Hepatocyte (in vitro differentiated cells): Measurements from ENCODE around the gene IP6K2. TPM values are rescaled to one million over a fixed set of nuclear protein-coding genes. Genes with fewer than 3 reads are reported as not detected.

Experiments used
- DNase-seq: peaks from one replicate; pipeline ENCODE4 v3.0.0-alpha.2; 2016; ENCODE audit warnings: low spot score
- H2AFZ ChIP-seq: fragments of 200-600 bp; sonication (generic); 2 replicates; pipeline ENCODE4 v1.6.0; 2016; ENCODE audit warnings: antibody characterized with exemption, mild to moderate bottlenecking
- H3K27ac ChIP-seq: fragments of 200-600 bp; sonication (generic); 2 replicates; pipeline ENCODE4 v1.5.1; 2016; ENCODE audit warnings: mild to moderate bottlenecking
- H3K27me3 ChIP-seq: fragments of 200-600 bp; sonication (generic); 2 replicates; pipeline ENCODE4 v1.6.1; 2016
- H3K36me3 ChIP-seq: fragments of 200-600 bp; sonication (generic); replicated peaks from 2 replicates; pipeline ENCODE4 v1.5.1; 2016; ENCODE audit warnings: low read depth; ENCODE audit not compliant: insufficient read depth
- H3K4me1 ChIP-seq: fragments of 200-600 bp; sonication (generic); 2 replicates; pipeline ENCODE4 v1.5.1; 2016; ENCODE audit warnings: mild to moderate bottlenecking, moderate library complexity; ENCODE audit not compliant: insufficient read depth
- H3K4me2 ChIP-seq: fragments of 200-600 bp; sonication (generic); 2 replicates; pipeline ENCODE4 v1.6.0; 2016
- H3K4me3 ChIP-seq: fragments of 200-600 bp; sonication (generic); 2 replicates; pipeline ENCODE4 v1.5.1; 2016; ENCODE audit warnings: mild to moderate bottlenecking
- H3K79me2 ChIP-seq: fragments of 200-600 bp; sonication (generic); 2 replicates; pipeline ENCODE4 v1.6.0; 2017; ENCODE audit warnings: mild to moderate bottlenecking
- H3K9me2 ChIP-seq: fragments of 200-600 bp; sonication (generic); replicated peaks from 2 replicates; pipeline ENCODE4 v1.6.0; 2017; ENCODE audit warnings: mild to moderate bottlenecking; ENCODE audit not compliant: insufficient read depth
- H3K9me3 ChIP-seq: fragments of 200-600 bp; sonication (generic); 2 replicates; pipeline ENCODE4 v1.5.1; 2016; ENCODE audit warnings: low read depth, mild to moderate bottlenecking
- H4K20me1 ChIP-seq: fragments of 200-600 bp; sonication (generic); 2 replicates; pipeline ENCODE4 v1.6.0; 2016; ENCODE audit warnings: mild to moderate bottlenecking; ENCODE audit not compliant: insufficient read depth, poor library complexity, severe bottlenecking
- CTCF ChIP-seq: fragments of 200-600 bp; sonication (generic); IDR thresholded peaks from 2 replicates; pipeline ENCODE4 v1.5.1; 2016; ENCODE audit warnings: antibody characterized with exemption, mild to moderate bottlenecking; ENCODE audit not compliant: poor library complexity
- EZH2 ChIP-seq: fragments of 200-600 bp; sonication (generic); IDR thresholded peaks from 2 replicates; pipeline ENCODE4 v1.6.1; 2016; ENCODE audit warnings: antibody characterized with exemption, mild to moderate bottlenecking, borderline replicate concordance
- EZH2phosphoT487 ChIP-seq: fragments of 200-600 bp; sonication (generic); IDR thresholded peaks from one replicate; pipeline ENCODE4 v1.6.1; 2018; ENCODE audit warnings: antibody characterized with exemption, mild to moderate bottlenecking, low read depth, moderate library complexity; ENCODE audit not compliant: unreplicated experiment, severe bottlenecking
- WGBS: methylation state at CpG from one replicate; pipeline ENCODE4 v1.1.6; 2016; ENCODE audit warnings: low lambda C conversion rate; ENCODE audit errors: missing lambda C conversion rate; 5-methylcytosine and 5-hydroxymethylcytosine counted together
- polyA plus RNA-seq: library from polyadenylated mRNA; unstranded; fragments of >200 nt; fragmentation: Nextera tagmentation; extraction: Ambion mirVana; gene quantifications from 2 replicates; pipeline ENCODE4 v1.2.1, GENCODE V29; 2016
- total RNA-seq: library from RNA; depleted of rRNA; stranded (reverse); fragments of >200 nt; gene quantifications from 2 replicates; pipeline ENCODE4 v1.2.3, GENCODE V29; 2014

The IP6K2 gene
- total and polyA plus RNA-seq, 2 experiments from 2014 or later, result 112 to 155 TPM

- H3K36me3 ChIP-seq, result no peaks in the 10 kb centered on the region
- H3K4me3 ChIP-seq, result no peak overlapping the region
- no peaks in the 10 kb centered on the region for H3K9me2 ChIP-seq
- DNase-seq, result peak; percentile 58
- no peaks in the 10 kb centered on the region for H3K27me3 ChIP-seq
- H3K4me2 ChIP-seq, result peak overlapping the region; percentile 31
- H4K20me1 ChIP-seq, result peaks cover 97% of the 10 kb centered on the region
- H3K9me3 ChIP-seq, result no peaks in the 10 kb centered on the region
- peak overlapping the region; percentile 73 for H3K27ac ChIP-seq
- no peak overlapping the region for H2AFZ ChIP-seq
- peaks cover 30% of the 10 kb centered on the region for H3K4me1 ChIP-seq
- TF ChIP-seq CTCF (no peak), EZH2 (no peak), EZH2phosphoT487 (no peak)
- H3K79me2 ChIP-seq, result peaks cover 93% of the 10 kb centered on the region
- 79% methylated on average over 23 of the region's 23 CpGs for WGBS
These were observed 22.2 kb downstream of the IP6K2 start for GRCh38 chr3:48694610-48695392.

- H3K27ac ChIP-seq, result peak overlapping the region; percentile 73
- no peaks in the 10 kb centered on the region for H3K27me3 ChIP-seq
- no peak overlapping the region for H3K4me3 ChIP-seq
- H3K36me3 ChIP-seq, result no peaks in the 10 kb centered on the region
- no peaks in the 10 kb centered on the region for H3K9me3 ChIP-seq
- H4K20me1 ChIP-seq, result peaks cover 97% of the 10 kb centered on the region
- H3K4me2 ChIP-seq, result peak overlapping the region; percentile 31
- no peak for DNase-seq
- H3K9me2 ChIP-seq, result no peaks in the 10 kb centered on the region
- H2AFZ ChIP-seq, result no peak overlapping the region
- peaks cover 30% of the 10 kb centered on the region for H3K4me1 ChIP-seq
- peaks cover 84% of the 10 kb centered on the region for H3K79me2 ChIP-seq
- no peak for TF ChIP-seq EZH2phosphoT487
- no peak for TF ChIP-seq EZH2
- TF ChIP-seq CTCF, result no peak
- 91% methylated on average over 8 of the region's 8 CpGs for WGBS
These were observed 23.2 kb downstream of the IP6K2 start for GRCh38 chr3:48693826-48694225.

- Histone ChIP-seq H3K4me2 (no peak overlapping the region), H3K4me3 (no peak overlapping the region), H4K20me1 (peaks cover 92% of the 10 kb centered on the region), H2AFZ (no peak overlapping the region), H3K4me1 (peaks cover 30% of the 10 kb centered on the region), H3K36me3 (no peaks in the 10 kb centered on the region), H3K27ac (no peak overlapping the region), H3K9me3 (no peaks in the 10 kb centered on the region), H3K79me2 (peaks cover 71% of the 10 kb centered on the region), H3K27me3 (no peaks in the 10 kb centered on the region), H3K9me2 (no peaks in the 10 kb centered on the region)
- no peak for DNase-seq
- no peak for TF ChIP-seq EZH2
- TF ChIP-seq CTCF, result no peak
- no peak for TF ChIP-seq EZH2phosphoT487
These were observed 24.5 kb downstream of the IP6K2 start for GRCh38 chr3:48692551-48692950.
